HepG2 (cell line): ENCODE measurements around the gene JMJD4. TPM values are rescaled to one million over a fixed set of nuclear protein-coding genes. Genes with fewer than 3 reads are reported as not detected.

Experiments
- CC2D1A ChIP-seq: sonication (generic); formaldehyde crosslinking; IDR thresholded peaks from 2 replicates; pipeline ENCODE4 v1.8.1; 2023; ENCODE audit warnings: mild to moderate bottlenecking, missing genetic modification reagents
- ELF3 ChIP-seq: IDR thresholded peaks from 2 replicates; pipeline ENCODE4 v1.6.1; 2016; ENCODE audit warnings: missing genetic modification reagents, missing compliant biosample characterization
- MAFF ChIP-seq: IDR thresholded peaks from 2 replicates; pipeline ENCODE4 v1.6.1; 2011; ENCODE audit warnings: low read depth, low read length, improper control_type of control experiment
- POLR2G ChIP-seq: fragments of 200-400 bp; formaldehyde crosslinking; IDR thresholded peaks from 2 replicates; pipeline ENCODE4 v1.6.1; 2018; ENCODE audit warnings: mild to moderate bottlenecking, low read depth, low read length, moderate library complexity
- RARA ChIP-seq: IDR thresholded peaks from 2 replicates; pipeline ENCODE4 v1.6.1; 2016; ENCODE audit warnings: missing genetic modification reagents, missing compliant biosample characterization
- SPEN ChIP-seq: sonication (generic); formaldehyde crosslinking; IDR thresholded peaks from 2 replicates; pipeline ENCODE4 v1.5.1; 2020; ENCODE audit warnings: low read depth, mild to moderate bottlenecking, missing genetic modification reagents
- STAG1 ChIP-seq: sonication (generic); formaldehyde crosslinking; IDR thresholded peaks from 2 replicates; pipeline ENCODE4 v1.4.0; 2020; ENCODE audit warnings: missing genetic modification reagents
- SYNCRIP ChIP-seq: fragments of 200-400 bp; formaldehyde crosslinking; IDR thresholded peaks from 2 replicates; pipeline ENCODE4 v1.6.1; 2018; ENCODE audit warnings: mild to moderate bottlenecking, low read depth, low read length; ENCODE audit not compliant: insufficient read depth
- ZBTB10 ChIP-seq: sonication (generic); formaldehyde crosslinking; IDR thresholded peaks from 2 replicates; pipeline ENCODE4 v1.4.0; 2020; ENCODE audit warnings: missing genetic modification reagents, borderline replicate concordance
- ZFP1 ChIP-seq: IDR thresholded peaks from 2 replicates; pipeline ENCODE4 v1.6.1; 2016
- ZNF501 ChIP-seq: sonication (generic); formaldehyde crosslinking; IDR thresholded peaks from 2 replicates; pipeline ENCODE4 v1.5.1; 2020; ENCODE audit warnings: mild to moderate bottlenecking, moderate library complexity, missing genetic modification reagents
- ZNF562 ChIP-seq: sonication (generic); formaldehyde crosslinking; IDR thresholded peaks from 2 replicates; pipeline ENCODE4 v1.8.0; 2022; ENCODE audit warnings: missing genetic modification reagents, borderline replicate concordance
- ZNF607 ChIP-seq: sonication (generic); formaldehyde crosslinking; IDR thresholded peaks from 2 replicates; pipeline ENCODE4 v1.5.1; 2020; ENCODE audit warnings: missing genetic modification reagents, mild to moderate bottlenecking, borderline replicate concordance
- ZNF761 ChIP-seq: sonication (generic); formaldehyde crosslinking; conservative IDR thresholded peaks from 2 replicates; pipeline ENCODE4 v1.4.0; 2020; ENCODE audit warnings: mild to moderate bottlenecking, missing genetic modification reagents
- ZNF775 ChIP-seq: sonication (generic); formaldehyde crosslinking; IDR thresholded peaks from 2 replicates; pipeline ENCODE4 v1.4.0; 2020; ENCODE audit warnings: missing genetic modification reagents, mild to moderate bottlenecking, moderate library complexity, borderline replicate concordance
- polyA plus RNA-seq, 8 experiments: library from polyadenylated mRNA; depleted of rRNA in 3 of 8; stranded (reverse) in 7 of 8; unstranded in 1 of 8; fragments of >200 nt; fragmentation: Illumina TruSeq in 4 of 8; extraction: Trizol in 4 of 8; gene quantifications; 2 replicates each; pipeline versions ENCODE4 v1.2.1 to v1.2.3, GENCODE V29; 2011 to 2016; ENCODE audit warnings: low read depth in 4 of 8, missing spikeins in 1 of 8, mixed read lengths in 1 of 8; ENCODE audit not compliant: insufficient read depth in 1 of 8
- total RNA-seq, 5 experiments: library from RNA; depleted of rRNA; stranded (reverse); fragments of >200 nt; fragmentation: Illumina TruSeq; extraction: Trizol; gene quantifications; 2 replicates each; pipeline ENCODE4 v1.2.3, GENCODE V29; 2016; ENCODE audit warnings: low read depth in 1 of 5
- TF ChIP-seq, protein P1 (sequence below): sonication (generic); formaldehyde crosslinking; IDR thresholded peaks from 2 replicates; pipeline ENCODE4 v1.8.1; 2023; ENCODE audit warnings: mild to moderate bottlenecking, inconsistent platforms, moderate library complexity, missing genetic modification reagents, borderline replicate concordance
- TF ChIP-seq, protein P2 (sequence below): sonication (generic); formaldehyde crosslinking; IDR thresholded peaks from 2 replicates; pipeline ENCODE4 v1.4.0; 2020; ENCODE audit warnings: mild to moderate bottlenecking, missing genetic modification reagents, borderline replicate concordance
- TF ChIP-seq, protein P3 (sequence below): sonication (generic); formaldehyde crosslinking; IDR thresholded peaks from 2 replicates; pipeline ENCODE4 v1.4.0; 2020; ENCODE audit warnings: low read depth, mild to moderate bottlenecking, missing genetic modification reagents

The JMJD4 gene
- total and polyA plus RNA-seq, 2 of the 13 experiments (the other 11 are each of a cell fraction or from before 2014, with no cell fraction given): 10.2 to 29.0 TPM

- TF ChIP-seq, protein P1, sequence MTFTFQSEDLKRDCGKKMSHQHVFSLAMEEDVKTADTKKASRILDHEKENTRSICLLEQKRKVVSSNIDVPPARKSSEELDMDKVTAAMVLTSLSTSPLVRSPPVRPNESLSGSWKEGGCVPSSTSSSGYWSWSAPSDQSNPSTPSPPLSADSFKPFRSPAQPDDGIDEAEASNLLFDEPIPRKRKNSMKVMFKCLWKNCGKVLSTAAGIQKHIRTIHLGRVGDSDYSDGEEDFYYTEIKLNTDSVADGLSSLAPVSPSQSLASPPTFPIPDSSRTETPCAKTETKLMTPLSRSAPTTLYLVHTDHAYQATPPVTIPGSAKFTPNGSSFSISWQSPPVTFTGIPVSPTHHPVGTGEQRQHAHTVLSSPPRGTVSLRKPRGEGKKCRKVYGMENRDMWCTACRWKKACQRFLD (CRISPR knock-in tag): no peak
- TF ChIP-seq POLR2G (peak; percentile 60), ZNF761 (CRISPR knock-in tag) (peak; percentile 38), CC2D1A (0 out of 2 replicates have a peak, but pooled peaks have one; percentile 27), SYNCRIP (no peak), ZNF501 (CRISPR knock-in tag) (peak; percentile 56; the same call in 1 of the 2 replicates), SPEN (CRISPR knock-in tag) (peak; percentile 25; the same call in 1 of the 2 replicates), ZNF775 (CRISPR knock-in tag) (no peak), ZNF562 (CRISPR knock-in tag) (no peak), MAFF (no peak), ZBTB10 (CRISPR knock-in tag) (no peak), RARA (CRISPR knock-in tag) (no peak), ELF3 (no peak), STAG1 (CRISPR knock-in tag) (no peak), ZNF607 (CRISPR knock-in tag) (0 out of 2 replicates have a peak, but pooled peaks have one; percentile 21), ZFP1 (CRISPR knock-in tag) (no peak)
- TF ChIP-seq, protein P2, sequence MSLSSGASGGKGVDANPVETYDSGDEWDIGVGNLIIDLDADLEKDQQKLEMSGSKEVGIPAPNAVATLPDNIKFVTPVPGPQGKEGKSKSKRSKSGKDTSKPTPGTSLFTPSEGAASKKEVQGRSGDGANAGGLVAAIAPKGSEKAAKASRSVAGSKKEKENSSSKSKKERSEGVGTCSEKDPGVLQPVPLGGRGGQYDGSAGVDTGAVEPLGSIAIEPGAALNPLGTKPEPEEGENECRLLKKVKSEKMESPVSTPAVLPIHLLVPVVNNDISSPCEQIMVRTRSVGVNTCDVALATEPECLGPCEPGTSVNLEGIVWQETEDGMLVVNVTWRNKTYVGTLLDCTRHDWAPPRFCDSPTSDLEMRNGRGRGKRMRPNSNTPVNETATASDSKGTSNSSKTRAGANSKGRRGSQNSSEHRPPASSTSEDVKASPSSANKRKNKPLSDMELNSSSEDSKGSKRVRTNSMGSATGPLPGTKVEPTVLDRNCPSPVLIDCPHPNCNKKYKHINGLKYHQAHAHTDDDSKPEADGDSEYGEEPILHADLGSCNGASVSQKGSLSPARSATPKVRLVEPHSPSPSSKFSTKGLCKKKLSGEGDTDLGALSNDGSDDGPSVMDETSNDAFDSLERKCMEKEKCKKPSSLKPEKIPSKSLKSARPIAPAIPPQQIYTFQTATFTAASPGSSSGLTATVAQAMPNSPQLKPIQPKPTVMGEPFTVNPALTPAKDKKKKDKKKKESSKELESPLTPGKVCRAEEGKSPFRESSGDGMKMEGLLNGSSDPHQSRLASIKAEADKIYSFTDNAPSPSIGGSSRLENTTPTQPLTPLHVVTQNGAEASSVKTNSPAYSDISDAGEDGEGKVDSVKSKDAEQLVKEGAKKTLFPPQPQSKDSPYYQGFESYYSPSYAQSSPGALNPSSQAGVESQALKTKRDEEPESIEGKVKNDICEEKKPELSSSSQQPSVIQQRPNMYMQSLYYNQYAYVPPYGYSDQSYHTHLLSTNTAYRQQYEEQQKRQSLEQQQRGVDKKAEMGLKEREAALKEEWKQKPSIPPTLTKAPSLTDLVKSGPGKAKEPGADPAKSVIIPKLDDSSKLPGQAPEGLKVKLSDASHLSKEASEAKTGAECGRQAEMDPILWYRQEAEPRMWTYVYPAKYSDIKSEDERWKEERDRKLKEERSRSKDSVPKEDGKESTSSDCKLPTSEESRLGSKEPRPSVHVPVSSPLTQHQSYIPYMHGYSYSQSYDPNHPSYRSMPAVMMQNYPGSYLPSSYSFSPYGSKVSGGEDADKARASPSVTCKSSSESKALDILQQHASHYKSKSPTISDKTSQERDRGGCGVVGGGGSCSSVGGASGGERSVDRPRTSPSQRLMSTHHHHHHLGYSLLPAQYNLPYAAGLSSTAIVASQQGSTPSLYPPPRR (CRISPR knock-in tag): 0 out of 2 replicates have a peak, but pooled peaks have one; percentile 10
- TF ChIP-seq, protein P3, sequence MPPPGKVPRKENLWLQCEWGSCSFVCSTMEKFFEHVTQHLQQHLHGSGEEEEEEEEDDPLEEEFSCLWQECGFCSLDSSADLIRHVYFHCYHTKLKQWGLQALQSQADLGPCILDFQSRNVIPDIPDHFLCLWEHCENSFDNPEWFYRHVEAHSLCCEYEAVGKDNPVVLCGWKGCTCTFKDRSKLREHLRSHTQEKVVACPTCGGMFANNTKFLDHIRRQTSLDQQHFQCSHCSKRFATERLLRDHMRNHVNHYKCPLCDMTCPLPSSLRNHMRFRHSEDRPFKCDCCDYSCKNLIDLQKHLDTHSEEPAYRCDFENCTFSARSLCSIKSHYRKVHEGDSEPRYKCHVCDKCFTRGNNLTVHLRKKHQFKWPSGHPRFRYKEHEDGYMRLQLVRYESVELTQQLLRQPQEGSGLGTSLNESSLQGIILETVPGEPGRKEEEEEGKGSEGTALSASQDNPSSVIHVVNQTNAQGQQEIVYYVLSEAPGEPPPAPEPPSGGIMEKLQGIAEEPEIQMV (CRISPR knock-in tag): 0 out of 2 replicates have a peak, but pooled peaks have one; percentile 37
These were observed 5.8 kb downstream of the JMJD4 start (continued) for GRCh38 chr1:227729144-227729880.
